Cardiac fibroblast (primary cell): Measurements from ENCODE around the gene IP6K3.

Experiments
- DNase-seq, 2 donors: peaks; one replicate each; pipeline versions ENCODE4 v3.0.0 to v3.0.0-alpha.2; 2010; ENCODE audit warnings: low read depth in 2 of 2
- H3K4me3 ChIP-seq, 2 donors: replicated peaks in 1 of 2; 1 replicate in 1 of 2; 2 replicates in 1 of 2; pipeline ENCODE4 v1.5.1; 2011; ENCODE audit warnings: low read depth in 2 of 2, low read length in 2 of 2, mild to moderate bottlenecking in 2 of 2, moderate library complexity in 1 of 2
- CTCF ChIP-seq: IDR thresholded peaks from one replicate; pipeline ENCODE4 v1.5.1; 2011; ENCODE audit warnings: low read depth, mild to moderate bottlenecking, low read length, inconsistent platforms

IP6K3 gene, protein sequence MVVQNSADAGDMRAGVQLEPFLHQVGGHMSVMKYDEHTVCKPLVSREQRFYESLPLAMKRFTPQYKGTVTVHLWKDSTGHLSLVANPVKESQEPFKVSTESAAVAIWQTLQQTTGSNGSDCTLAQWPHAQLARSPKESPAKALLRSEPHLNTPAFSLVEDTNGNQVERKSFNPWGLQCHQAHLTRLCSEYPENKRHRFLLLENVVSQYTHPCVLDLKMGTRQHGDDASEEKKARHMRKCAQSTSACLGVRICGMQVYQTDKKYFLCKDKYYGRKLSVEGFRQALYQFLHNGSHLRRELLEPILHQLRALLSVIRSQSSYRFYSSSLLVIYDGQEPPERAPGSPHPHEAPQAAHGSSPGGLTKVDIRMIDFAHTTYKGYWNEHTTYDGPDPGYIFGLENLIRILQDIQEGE

GRCh38 chr6:33746651-33747100 is at the start of gene IP6K3:
TSS of gene IP6K3 (minus strand) at chr6:33746905. CDS start at chr6:33735476, 11,429 bp downstream.
- peak within 1 kb of the TSS; percentile 1 to 21 for H3K4me3 ChIP-seq
- no peak for TF ChIP-seq CTCF
- DNase-seq: no peak

DNA sequence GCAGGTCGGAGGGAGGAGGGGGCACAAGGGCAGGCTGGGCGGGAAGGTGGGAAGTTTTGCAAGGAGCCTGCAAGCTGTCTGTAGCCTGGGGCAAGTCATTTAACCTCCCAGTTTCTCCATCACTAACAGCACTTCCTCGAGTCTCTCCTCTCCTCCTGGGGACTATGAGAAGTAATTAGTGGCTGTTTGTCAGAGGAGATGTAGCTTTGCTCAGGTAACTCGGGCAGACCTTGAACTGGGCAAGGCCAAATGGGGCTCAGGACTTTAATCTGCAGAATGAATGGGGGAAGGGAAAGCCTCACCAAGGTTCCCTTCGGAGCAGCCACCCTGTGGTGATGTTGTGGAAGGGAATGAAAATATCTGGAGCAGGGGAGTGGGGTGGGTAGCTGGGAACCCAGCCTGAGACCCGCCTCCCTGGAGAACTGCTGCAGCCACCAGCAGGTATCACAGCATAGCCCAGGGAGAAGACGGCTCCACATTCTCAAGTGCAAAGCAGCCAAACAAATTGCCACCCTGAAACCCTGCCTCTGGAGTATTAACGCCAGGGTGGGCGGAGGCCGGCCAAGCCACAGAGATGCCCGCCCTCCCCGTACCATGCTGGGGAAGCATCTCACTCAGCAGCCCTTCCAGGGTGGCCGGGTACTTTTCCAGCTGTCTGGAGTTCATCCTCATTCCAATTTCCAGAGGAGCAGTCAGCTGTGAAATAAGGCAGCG is 48.4 kb upstream of the IP6K3 start:
- no peak for DNase-seq
- H3K4me3 ChIP-seq: no peak overlapping the region
- no peak for TF ChIP-seq CTCF

DNA sequence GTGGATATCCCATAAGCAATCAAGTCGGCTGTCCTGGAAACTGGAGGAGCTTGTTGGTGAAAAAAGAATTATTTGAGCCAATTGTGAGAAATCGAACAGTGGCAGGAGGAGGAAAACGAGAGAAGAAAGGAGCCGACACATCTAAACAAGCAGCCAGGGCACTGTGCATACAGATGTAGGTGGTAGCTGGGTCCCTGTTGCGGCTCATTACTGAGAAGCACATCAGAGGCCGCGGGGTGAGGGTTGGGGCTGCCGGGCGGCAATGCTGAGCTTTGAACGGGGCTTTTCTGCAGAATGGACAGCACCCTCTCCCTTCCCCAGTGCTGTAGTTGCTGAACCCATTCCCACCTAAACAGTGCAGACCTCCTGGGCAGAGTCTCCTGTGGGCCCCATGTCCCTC is 46.3 kb upstream of the IP6K3 start:
- DNase-seq: no peak
- no peak overlapping the region for H3K4me3 ChIP-seq
- TF ChIP-seq CTCF: no peak

GRCh38 chr6:33791620-33792019 is 44.9 kb upstream of the IP6K3 start:
- H3K4me3 ChIP-seq: no peak overlapping the region
- no peak for DNase-seq
- TF ChIP-seq CTCF: no peak

- H3K4me3 ChIP-seq: no peak overlapping the region
- no peak for TF ChIP-seq CTCF
- no peak for DNase-seq
Measured at GRCh38 chr6:33790910-33791309, 44.2 kb upstream of the IP6K3 start.

- no peak for DNase-seq
- no peak for TF ChIP-seq CTCF
- H3K4me3 ChIP-seq: no peak overlapping the region
Measured at GRCh38 chr6:33790379-33790778, 43.7 kb upstream of the IP6K3 start.
